HEK293 (cell line): Measurements from ENCODE around the gene THAP7.

Source experiments
- CTCF ChIA-PET: fragments of 350-600 bp; formaldehyde crosslinking; extraction: SDS; loops from one replicate; lab custom pipeline; 2021; ENCODE audit warnings: antibody characterized with exemption; lab: Yijun Ruan, JAX
- POLR2A ChIA-PET: fragments of 300-600 bp; formaldehyde crosslinking; extraction: SDS; loops from one replicate; lab custom pipeline; 2020; ENCODE audit warnings: antibody characterized with exemption, inconsistent platforms; lab: Yijun Ruan, JAX
- H3K27ac ChIP-seq: fragments of 200-500 bp; sonication (Bioruptor generic); 2 replicates; pipeline ENCODE4 v1.5.1; 2014; ENCODE audit warnings: low read depth, low read length, control low read depth, inconsistent platforms; ENCODE audit errors: extremely low read depth
- H3K36me3 ChIP-seq, 2 experiments: fragments of 200-500 bp in 1 of 2; sonication (Bioruptor generic) in 1 of 2; 1 replicate in 1 of 2; 2 replicates in 1 of 2; pipeline ENCODE4 v1.5.1; 2014 to 2017; ENCODE audit warnings: inconsistent platforms in 2 of 2, low read length in 2 of 2; ENCODE audit not compliant: control insufficient read depth in 2 of 2, insufficient read depth in 1 of 2
- H3K4me1 ChIP-seq: fragments of 200-500 bp; sonication (Bioruptor generic); 2 replicates; pipeline ENCODE4 v1.5.1; 2014; ENCODE audit warnings: mild to moderate bottlenecking, low read length, inconsistent platforms; ENCODE audit not compliant: control insufficient read depth, insufficient read depth
- H3K4me3 ChIP-seq: 2 replicates; pipeline ENCODE4 v1.5.1; 2011; ENCODE audit warnings: low read depth, mild to moderate bottlenecking, control low read depth, low read length, moderate library complexity
- H3K9me3 ChIP-seq: fragments of 200-500 bp; sonication (Bioruptor generic); 2 replicates; pipeline ENCODE4 v1.5.1; 2014; ENCODE audit warnings: low read depth, low read length, inconsistent platforms; ENCODE audit not compliant: control insufficient read depth, insufficient read depth
- FEZF1 ChIP-seq: fragments of 450-650 bp; formaldehyde crosslinking; IDR thresholded peaks from 2 replicates; pipeline ENCODE4 v1.5.1; 2016; ENCODE audit warnings: missing biosample characterization, missing genetic modification characterization
- GLIS1 ChIP-seq: fragments of 450-650 bp; formaldehyde crosslinking; IDR thresholded peaks from 2 replicates; pipeline ENCODE4 v1.5.1; 2016; ENCODE audit warnings: missing biosample characterization, missing genetic modification characterization
- GLIS2 ChIP-seq: fragments of 450-650 bp; formaldehyde crosslinking; IDR thresholded peaks from 2 replicates; pipeline ENCODE4 v1.5.1; 2016; ENCODE audit warnings: missing biosample characterization, missing genetic modification characterization
- KLF16 ChIP-seq: fragments of 450-650 bp; formaldehyde crosslinking; IDR thresholded peaks from 2 replicates; pipeline ENCODE4 v1.5.1; 2017; ENCODE audit warnings: missing biosample characterization, missing genetic modification characterization
- KLF9 ChIP-seq: fragments of 450-650 bp; formaldehyde crosslinking; IDR thresholded peaks from 2 replicates; pipeline ENCODE4 v1.5.1; 2016; ENCODE audit warnings: missing biosample characterization, missing genetic modification characterization, low read depth
- MYNN ChIP-seq: fragments of 450-650 bp; formaldehyde crosslinking; IDR thresholded peaks from 2 replicates; pipeline ENCODE4 v1.5.1; 2016; ENCODE audit warnings: missing biosample characterization, missing genetic modification characterization, borderline replicate concordance
- SP2 ChIP-seq: fragments of 450-650 bp; formaldehyde crosslinking; IDR thresholded peaks from 2 replicates; pipeline ENCODE4 v1.5.1; 2016; ENCODE audit warnings: missing biosample characterization, missing genetic modification characterization
- SP3 ChIP-seq: fragments of 450-650 bp; formaldehyde crosslinking; IDR thresholded peaks from 2 replicates; pipeline ENCODE4 v1.5.1; 2016; ENCODE audit warnings: missing biosample characterization, missing genetic modification characterization
- ZBTB1 ChIP-seq: fragments of 450-650 bp; formaldehyde crosslinking; IDR thresholded peaks from 2 replicates; pipeline ENCODE4 v1.5.1; 2016; ENCODE audit warnings: missing biosample characterization, missing genetic modification characterization
- ZFHX2 ChIP-seq: fragments of 450-650 bp; formaldehyde crosslinking; conservative IDR thresholded peaks from 2 replicates; pipeline ENCODE4 v1.5.1; 2016; ENCODE audit warnings: missing biosample characterization, missing genetic modification characterization
- ZNF19 ChIP-seq: fragments of 450-650 bp; formaldehyde crosslinking; IDR thresholded peaks from 2 replicates; pipeline ENCODE4; 2016; ENCODE audit warnings: missing biosample characterization, missing genetic modification characterization, low read depth
- TF ChIP-seq, protein P1 (sequence below): fragments of 450-650 bp; formaldehyde crosslinking; optimal IDR thresholded peaks from 2 replicates; pipeline ENCODE3; 2016; ENCODE audit warnings: missing biosample characterization, mild to moderate bottlenecking, missing genetic modification characterization
- TF ChIP-seq, protein P2 (sequence below): fragments of 450-650 bp; formaldehyde crosslinking; IDR thresholded peaks from 2 replicates; pipeline ENCODE4 v1.5.1; 2016; ENCODE audit warnings: missing biosample characterization, missing genetic modification characterization
- TF ChIP-seq, protein P3 (sequence below): fragments of 450-650 bp; formaldehyde crosslinking; IDR thresholded peaks from 2 replicates; pipeline ENCODE4 v1.5.1; 2016; ENCODE audit warnings: missing biosample characterization, missing genetic modification characterization
- TF ChIP-seq, protein P4 (sequence below): fragments of 450-650 bp; formaldehyde crosslinking; IDR thresholded peaks from 2 replicates; pipeline ENCODE4 v1.5.1; 2016; ENCODE audit warnings: missing biosample characterization, missing genetic modification characterization

Gene THAP7

DNA sequence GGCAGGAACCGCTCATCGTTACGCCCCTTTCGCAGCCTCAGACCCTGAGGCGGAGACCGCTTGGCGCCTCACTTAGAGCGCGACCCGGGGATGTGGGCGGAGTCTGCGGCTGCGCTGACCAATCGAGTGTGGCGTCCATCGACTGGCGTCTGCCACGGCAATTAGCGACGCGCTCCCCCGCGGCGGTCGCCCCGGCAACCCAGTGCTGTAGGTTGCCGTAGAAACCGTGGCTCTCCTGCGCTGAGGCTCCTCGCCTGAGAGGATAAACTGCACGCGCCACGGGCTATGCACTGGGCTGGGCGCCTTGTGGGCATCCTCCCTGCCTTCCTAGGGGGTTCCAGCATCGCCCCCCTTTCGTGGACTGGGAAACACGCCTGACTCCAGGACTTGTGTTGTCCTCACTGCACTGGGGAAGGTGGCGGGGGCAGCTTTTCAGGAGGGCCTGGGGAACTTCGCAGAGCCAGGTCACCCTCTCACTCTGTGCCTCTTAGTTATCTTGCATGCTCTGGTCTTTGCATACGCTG is 12.3 kb upstream of the THAP7 start (continued):
- TF ChIP-seq, protein P1, sequence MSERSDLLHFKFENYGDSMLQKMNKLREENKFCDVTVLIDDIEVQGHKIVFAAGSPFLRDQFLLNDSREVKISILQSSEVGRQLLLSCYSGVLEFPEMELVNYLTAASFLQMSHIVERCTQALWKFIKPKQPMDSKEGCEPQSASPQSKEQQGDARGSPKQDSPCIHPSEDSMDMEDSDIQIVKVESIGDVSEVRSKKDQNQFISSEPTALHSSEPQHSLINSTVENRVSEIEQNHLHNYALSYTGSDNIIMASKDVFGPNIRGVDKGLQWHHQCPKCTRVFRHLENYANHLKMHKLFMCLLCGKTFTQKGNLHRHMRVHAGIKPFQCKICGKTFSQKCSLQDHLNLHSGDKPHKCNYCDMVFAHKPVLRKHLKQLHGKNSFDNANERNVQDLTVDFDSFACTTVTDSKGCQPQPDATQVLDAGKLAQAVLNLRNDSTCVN (tag by site-specific recombination), result peak; percentile 61
- TF ChIP-seq KLF9 (peak; percentile 68; the same call in 1 of the 2 replicates), KLF16 (tag by site-specific recombination) (no peak), SP3 (tag by site-specific recombination) (peak; percentile 64), ZBTB1 (no peak), ZFHX2 (tag by site-specific recombination) (peak; percentile 58), MYNN (peak; percentile 100), ZNF19 (no peak), GLIS1 (tag by site-specific recombination) (peak; percentile 98), FEZF1 (peak; percentile 78), GLIS2 (tag by site-specific recombination) (peak; percentile 96), SP2 (tag by site-specific recombination) (peak; percentile 95)
- TF ChIP-seq, protein P2, sequence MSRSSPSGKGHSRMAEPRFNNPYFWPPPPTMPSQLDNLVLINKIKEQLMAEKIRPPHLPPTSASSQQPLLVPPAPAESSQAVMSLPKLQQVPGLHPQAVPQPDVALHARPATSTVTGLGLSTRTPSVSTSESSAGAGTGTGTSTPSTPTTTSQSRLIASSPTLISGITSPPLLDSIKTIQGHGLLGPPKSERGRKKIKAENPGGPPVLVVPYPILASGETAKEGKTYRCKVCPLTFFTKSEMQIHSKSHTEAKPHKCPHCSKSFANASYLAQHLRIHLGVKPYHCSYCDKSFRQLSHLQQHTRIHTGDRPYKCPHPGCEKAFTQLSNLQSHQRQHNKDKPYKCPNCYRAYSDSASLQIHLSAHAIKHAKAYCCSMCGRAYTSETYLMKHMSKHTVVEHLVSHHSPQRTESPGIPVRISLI (tag by site-specific recombination), result no peak

DNA sequence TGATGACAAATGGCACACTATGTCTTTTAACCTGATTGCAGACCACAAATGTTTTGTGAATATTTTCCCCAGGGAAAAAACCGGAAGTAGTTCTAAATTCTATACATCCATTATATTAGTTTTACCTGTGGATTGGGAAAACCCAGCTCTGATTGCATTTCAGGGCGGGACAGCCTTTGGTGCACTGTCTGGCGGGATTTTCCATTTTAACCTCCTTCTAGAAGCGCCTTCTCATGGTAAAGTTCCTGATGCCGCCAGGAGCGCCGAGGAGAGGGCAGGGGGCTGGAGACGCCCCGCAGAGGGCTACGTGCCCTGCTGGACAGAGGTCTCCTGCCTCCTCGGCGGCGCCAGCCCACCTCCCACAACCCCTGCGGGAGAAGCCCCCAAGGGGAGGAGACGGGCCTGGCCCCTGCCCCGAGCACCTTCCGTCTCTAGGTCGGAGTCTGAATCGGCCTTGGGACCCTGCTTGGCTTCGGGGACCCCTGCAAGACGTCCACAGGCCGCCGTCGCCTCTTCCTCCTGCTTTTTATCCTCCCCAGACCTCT is 11.8 kb upstream of the THAP7 start:
- Histone ChIP-seq H3K27ac (no peak overlapping the region), H3K9me3 (no peaks in the 10 kb centered on the region), H3K36me3 (peaks cover 0 to 4% of the 10 kb centered on the region in 2 experiments; a peak in 1 of 3 replicates), H3K4me3 (peak overlapping the region; percentile 33), H3K4me1 (no peaks in the 10 kb centered on the region)
- ChIA-PET POLR2A (interaction anchor here (1.4 to 1.5 kb wide), 2 partner anchors 12 to 32 kb away, joined by 4 to 9 read pairs; partner anchors contain the start of genes LZTR1 and THAP7), CTCF (interaction anchor here (0.7 to 1.2 kb wide), 3 partner anchors 11 to 128 kb away, joined by 3 to 4 read pairs (median 3); partner anchors contain the start of gene THAP7)
- TF ChIP-seq, protein P3, sequence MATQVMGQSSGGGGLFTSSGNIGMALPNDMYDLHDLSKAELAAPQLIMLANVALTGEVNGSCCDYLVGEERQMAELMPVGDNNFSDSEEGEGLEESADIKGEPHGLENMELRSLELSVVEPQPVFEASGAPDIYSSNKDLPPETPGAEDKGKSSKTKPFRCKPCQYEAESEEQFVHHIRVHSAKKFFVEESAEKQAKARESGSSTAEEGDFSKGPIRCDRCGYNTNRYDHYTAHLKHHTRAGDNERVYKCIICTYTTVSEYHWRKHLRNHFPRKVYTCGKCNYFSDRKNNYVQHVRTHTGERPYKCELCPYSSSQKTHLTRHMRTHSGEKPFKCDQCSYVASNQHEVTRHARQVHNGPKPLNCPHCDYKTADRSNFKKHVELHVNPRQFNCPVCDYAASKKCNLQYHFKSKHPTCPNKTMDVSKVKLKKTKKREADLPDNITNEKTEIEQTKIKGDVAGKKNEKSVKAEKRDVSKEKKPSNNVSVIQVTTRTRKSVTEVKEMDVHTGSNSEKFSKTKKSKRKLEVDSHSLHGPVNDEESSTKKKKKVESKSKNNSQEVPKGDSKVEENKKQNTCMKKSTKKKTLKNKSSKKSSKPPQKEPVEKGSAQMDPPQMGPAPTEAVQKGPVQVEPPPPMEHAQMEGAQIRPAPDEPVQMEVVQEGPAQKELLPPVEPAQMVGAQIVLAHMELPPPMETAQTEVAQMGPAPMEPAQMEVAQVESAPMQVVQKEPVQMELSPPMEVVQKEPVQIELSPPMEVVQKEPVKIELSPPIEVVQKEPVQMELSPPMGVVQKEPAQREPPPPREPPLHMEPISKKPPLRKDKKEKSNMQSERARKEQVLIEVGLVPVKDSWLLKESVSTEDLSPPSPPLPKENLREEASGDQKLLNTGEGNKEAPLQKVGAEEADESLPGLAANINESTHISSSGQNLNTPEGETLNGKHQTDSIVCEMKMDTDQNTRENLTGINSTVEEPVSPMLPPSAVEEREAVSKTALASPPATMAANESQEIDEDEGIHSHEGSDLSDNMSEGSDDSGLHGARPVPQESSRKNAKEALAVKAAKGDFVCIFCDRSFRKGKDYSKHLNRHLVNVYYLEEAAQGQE, result peak; percentile 41; the same call in 1 of the 2 replicates
- TF ChIP-seq, protein P4, sequence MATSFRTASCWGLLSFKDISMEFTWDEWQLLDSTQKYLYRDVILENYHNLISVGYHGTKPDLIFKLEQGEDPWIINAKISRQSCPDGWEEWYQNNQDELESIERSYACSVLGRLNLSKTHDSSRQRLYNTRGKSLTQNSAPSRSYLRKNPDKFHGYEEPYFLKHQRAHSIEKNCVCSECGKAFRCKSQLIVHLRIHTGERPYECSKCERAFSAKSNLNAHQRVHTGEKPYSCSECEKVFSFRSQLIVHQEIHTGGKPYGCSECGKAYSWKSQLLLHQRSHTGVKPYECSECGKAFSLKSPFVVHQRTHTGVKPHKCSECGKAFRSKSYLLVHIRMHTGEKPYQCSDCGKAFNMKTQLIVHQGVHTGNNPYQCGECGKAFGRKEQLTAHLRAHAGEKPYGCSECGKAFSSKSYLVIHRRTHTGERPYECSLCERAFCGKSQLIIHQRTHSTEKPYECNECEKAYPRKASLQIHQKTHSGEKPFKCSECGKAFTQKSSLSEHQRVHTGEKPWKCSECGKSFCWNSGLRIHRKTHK, result no peak
